Endothelial cell of umbilical vein (primary cell): ENCODE measurements around the gene PCP4L1. TPM values are rescaled to one million over a fixed set of nuclear protein-coding genes. Genes with fewer than 3 reads are reported as not detected.

ENCODE experiments used
- BruUV-seq: library from RNA; stranded (reverse); fragments of 400-500 nt; replicated peaks from 2 replicates; lab custom pipeline; 2021; lab: Mats Ljungman, UMichigan
- CTCF ChIA-PET: fragments of 300-600, 350-600 bp; sonication (Branson Sonifier 250); formaldehyde crosslinking; loops from one replicate; lab custom pipeline; 2021; ENCODE audit warnings: antibody characterized with exemption, inconsistent platforms; lab: Charles Lee
- POLR2A ChIA-PET: fragments of 300-600, 350-600 bp; sonication (Branson Sonifier 250); formaldehyde crosslinking; loops from one replicate; lab custom pipeline; 2021; ENCODE audit warnings: antibody characterized with exemption, inconsistent platforms; lab: Charles Lee
- DNase-seq: peaks from one replicate; pipeline ENCODE4 v3.0.0-alpha.2; 2011; ENCODE audit warnings: low read depth, low spot score
- FAIRE-seq: peaks from 2 replicates; lab custom pipeline; 2011; peaks lifted over from hg19 to GRCh38; lab: Jason Lieb, UNC
- H2AFZ ChIP-seq: 2 replicates; pipeline ENCODE4 v1.6.0; 2012; ENCODE audit warnings: low read depth, low read length, control low read depth, inconsistent platforms
- H3K27ac ChIP-seq: 2 replicates; pipeline ENCODE4 v1.5.1; 2011; ENCODE audit warnings: low read depth, mild to moderate bottlenecking, control low read depth, low read length, moderate library complexity; ENCODE audit not compliant: insufficient read depth
- H3K27me3 ChIP-seq, 2 experiments: 2 replicates each; pipeline versions ENCODE4 v1.6.0 to v1.6.1; 2011; ENCODE audit warnings: low read length in 2 of 2, mixed read lengths in 1 of 2; ENCODE audit not compliant: control insufficient read depth in 2 of 2, insufficient read depth in 2 of 2
- H3K36me3 ChIP-seq, 2 experiments: 2 replicates in 1 of 2; 3 replicates in 1 of 2; pipeline ENCODE4 v1.5.1; 2011; ENCODE audit warnings: low read length in 2 of 2, mild to moderate bottlenecking in 1 of 2, moderate library complexity in 1 of 2; ENCODE audit not compliant: control insufficient read depth in 2 of 2, insufficient read depth in 2 of 2; ENCODE audit errors: extremely low read depth in 1 of 2
- H3K4me1 ChIP-seq: 3 replicates; pipeline ENCODE4 v1.5.1; 2011; ENCODE audit warnings: mild to moderate bottlenecking, low read length; ENCODE audit not compliant: control insufficient read depth, insufficient read depth; ENCODE audit errors: extremely low read depth
- H3K4me2 ChIP-seq: 2 replicates; pipeline ENCODE4 v1.6.1; 2011; ENCODE audit warnings: low read length, control low read depth, mixed read lengths; ENCODE audit not compliant: insufficient read depth
- H3K4me3 ChIP-seq, 3 experiments: fragments of 200-600 bp in 1 of 3; sonication (generic), shearing (Covaris generic) in 1 of 3; replicated peaks in 1 of 3; 2 replicates each; pipeline ENCODE4 v1.5.1; 2011 to 2016; ENCODE audit warnings: control low read depth in 3 of 3, low read length in 3 of 3, mild to moderate bottlenecking in 2 of 3, inconsistent platforms in 1 of 3, low read depth in 1 of 3, moderate library complexity in 1 of 3; ENCODE audit not compliant: insufficient read depth in 1 of 3
- H3K79me2 ChIP-seq: 2 replicates; pipeline ENCODE4 v1.6.0; 2012; ENCODE audit warnings: low read length, inconsistent platforms; ENCODE audit not compliant: control insufficient read depth, insufficient read depth
- H3K9ac ChIP-seq: replicated peaks from 2 replicates; pipeline ENCODE3; 2011; ENCODE audit warnings: low read length, control low read depth; ENCODE audit not compliant: insufficient read depth; ENCODE audit errors: extremely low read depth
- H3K9me1 ChIP-seq: replicated peaks from 3 replicates; pipeline ENCODE4 v1.6.0; 2011; ENCODE audit warnings: mild to moderate bottlenecking, low read length; ENCODE audit not compliant: control insufficient read depth, insufficient read depth; ENCODE audit errors: extremely low read depth
- H3K9me3 ChIP-seq: replicated peaks from 2 replicates; pipeline ENCODE4 v1.5.1; 2012; ENCODE audit warnings: low read length, inconsistent platforms; ENCODE audit not compliant: control insufficient read depth, insufficient read depth
- H4K20me1 ChIP-seq: replicated peaks from 2 replicates; pipeline ENCODE3; 2011; ENCODE audit warnings: mild to moderate bottlenecking, low read length; ENCODE audit not compliant: control insufficient read depth, insufficient read depth; ENCODE audit errors: extremely low read depth
- EZH2 ChIP-seq: IDR thresholded peaks from 2 replicates; pipeline ENCODE4 v1.6.1; 2012; ENCODE audit warnings: borderline replicate concordance, low read depth, mild to moderate bottlenecking, moderate library complexity, low read length, inconsistent platforms; ENCODE audit not compliant: severe bottlenecking
- FOS ChIP-seq: IDR thresholded peaks from 2 replicates; pipeline ENCODE4 v1.6.1; 2011; ENCODE audit warnings: mild to moderate bottlenecking, low read length, moderate library complexity, borderline replicate concordance; ENCODE audit not compliant: insufficient read depth
- GATA2 ChIP-seq: IDR thresholded peaks from 2 replicates; pipeline ENCODE4 v1.7.0; 2011; ENCODE audit warnings: low read depth, mild to moderate bottlenecking, moderate library complexity, mixed read lengths, low read length; ENCODE audit not compliant: insufficient read length, insufficient read depth
- JUN ChIP-seq: IDR thresholded peaks from 2 replicates; pipeline ENCODE4 v1.6.1; 2011; ENCODE audit warnings: borderline replicate concordance, low read depth; ENCODE audit not compliant: insufficient read length, insufficient read depth
- MYC ChIP-seq: IDR thresholded peaks from one replicate; pipeline ENCODE4 v1.6.1; 2011; ENCODE audit warnings: mild to moderate bottlenecking, low read depth, low read length
- POLR2A ChIP-seq: IDR thresholded peaks from 2 replicates; pipeline ENCODE4 v1.6.1; 2012; ENCODE audit warnings: low read depth, mild to moderate bottlenecking, control low read depth, low read length
- POLR2AphosphoS5 ChIP-seq: IDR thresholded peaks from 2 replicates; pipeline ENCODE4 v1.6.1; 2012; ENCODE audit warnings: low read depth, mild to moderate bottlenecking, control low read depth, low read length, moderate library complexity; ENCODE audit not compliant: insufficient read depth
- dilution Hi-C: fragments of 300-500 bp; cut with MboI; formaldehyde crosslinking; loops from one replicate; pipeline ENCODE4 v1.15.0; 2019; ENCODE audit warnings: low sequenced_read_pairs; ENCODE audit not compliant: extremely low pct_ligation_motif_present
- intact Hi-C: fragments of 100-400 bp; cut with micrococcal nuclease; formaldehyde crosslinking; loops from one replicate; pipeline ENCODE4 v1.10.0; 2022
- polyA plus RNA-seq, 4 experiments: library from polyadenylated mRNA; depleted of rRNA in 3 of 4; stranded (reverse) in 3 of 4; unstranded in 1 of 4; fragments of >200 nt; gene quantifications; 2 replicates each; pipeline versions ENCODE4 v1.2.1 to v1.2.3, GENCODE V29; 2011 to 2012; ENCODE audit warnings: missing spikeins in 1 of 4
- total RNA-seq: library from RNA; stranded (reverse); gene quantifications from 2 replicates; pipeline ENCODE4 v1.2.3, GENCODE V29; 2021
- TF ChIP-seq, protein P1 (sequence below): IDR thresholded peaks from 2 replicates; pipeline ENCODE4 v1.6.1; 2011; ENCODE audit not compliant: insufficient read depth, insufficient read length
- TF ChIP-seq, protein P2 (sequence below), 2 donors: IDR thresholded peaks; 1 replicate in 1 of 2; 2 replicates in 1 of 2; pipeline ENCODE4 v1.5.1; 2011; ENCODE audit warnings: low read length in 2 of 2, mild to moderate bottlenecking in 2 of 2, moderate library complexity in 2 of 2, control low read depth in 1 of 2, inconsistent platforms in 1 of 2, low read depth in 1 of 2; ENCODE audit not compliant: insufficient read depth in 1 of 2; ENCODE audit errors: extremely low read depth in 1 of 2

Gene PCP4L1
- total and polyA plus RNA-seq, 2 donors (not counting 3 experiments of a cell fraction or from before 2014, with no cell fraction given), result not detected

DNA sequence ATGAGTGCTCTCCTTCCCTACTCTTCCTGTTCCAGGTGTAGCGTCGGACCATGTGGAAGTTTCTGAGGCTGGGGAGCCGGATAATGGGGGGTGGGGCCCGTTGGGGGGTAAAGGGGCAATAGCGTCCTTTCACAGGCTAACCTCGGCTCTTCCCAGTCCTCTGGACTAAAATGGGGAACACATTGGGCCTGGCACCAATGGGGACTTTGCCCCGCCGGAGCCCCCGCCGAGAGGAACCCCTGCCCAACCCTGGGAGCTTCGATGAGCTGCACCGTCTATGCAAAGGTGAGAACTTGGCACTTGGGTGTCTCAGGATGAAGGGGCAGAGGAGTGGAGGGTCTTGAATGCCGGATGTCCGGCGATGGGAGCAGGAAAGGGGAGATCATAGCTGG is 32.2 kb upstream of the PCP4L1 start:
- intact Hi-C loops, result no loop called here
- H3K9ac ChIP-seq, result peak overlapping the region; percentile 71
- dilution Hi-C loops, result no loop called here
- no peak for TF ChIP-seq EZH2
- TF ChIP-seq FOS, result no peak
- H3K9me3 ChIP-seq, result no peaks in the 10 kb centered on the region
- peak overlapping the region; percentile 80 for H3K4me2 ChIP-seq
- H4K20me1 ChIP-seq, result no peaks in the 10 kb centered on the region
- H3K27me3 ChIP-seq, result no peaks in the 10 kb centered on the region
- CTCF ChIA-PET, result interaction anchor here (0.7 to 6.9 kb wide), 26 partner anchors 10 to 261 kb away, joined by 3 to 156 read pairs (median 11); partner anchors contain the start of genes ADAMTS4, B4GALT3, CFAP126 and FCER1G
- FAIRE-seq (no peak), DNase-seq (no peak)
- H3K4me3 ChIP-seq, result peak overlapping the region; percentile 43 to 83 (median 59)
- no TSS peak for BruUV-seq
- H3K27ac ChIP-seq, result peak overlapping the region; percentile 31
- no peaks in the 10 kb centered on the region for H3K9me1 ChIP-seq
- H3K36me3 ChIP-seq, result peaks cover 10% of the 10 kb centered on the region in 2 experiments
- no peaks in the 10 kb centered on the region for H3K79me2 ChIP-seq
- POLR2A ChIA-PET, result interaction anchor here (0.6 to 1.4 kb wide), 4 partner anchors 13 to 88 kb away, joined by 3 to 15 read pairs (median 6); partner anchors contain the start of genes NDUFS2 and PPOX
- H2AFZ ChIP-seq, result peak overlapping the region; percentile 79
- peaks cover 18% of the 10 kb centered on the region for H3K4me1 ChIP-seq

DNA sequence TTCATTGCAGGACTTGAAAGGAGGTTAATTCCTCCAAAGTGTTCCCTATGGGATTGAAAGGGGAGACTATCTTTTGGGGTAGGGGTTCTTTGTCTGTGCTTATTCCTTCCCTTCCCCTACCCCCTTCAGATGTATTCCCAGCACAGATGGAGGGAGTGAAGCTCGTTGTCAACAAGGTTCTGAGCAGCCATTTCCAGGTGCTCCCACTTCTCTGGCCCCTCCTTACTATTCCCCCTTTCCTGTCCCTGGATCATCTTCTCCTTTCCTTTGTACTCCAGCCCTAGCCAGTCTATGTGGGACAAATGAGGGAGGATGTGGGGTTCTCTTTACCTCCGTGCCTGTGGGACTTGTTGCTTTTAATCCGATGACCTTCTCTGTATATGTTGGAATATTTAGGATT is 31.8 kb upstream of the PCP4L1 start:
- DNase-seq, result no peak
- Histone ChIP-seq H3K36me3 (peaks cover 10% of the 10 kb centered on the region in 2 experiments), H3K4me2 (peak overlapping the region; percentile 80), H4K20me1 (no peaks in the 10 kb centered on the region), H3K79me2 (no peaks in the 10 kb centered on the region), H3K9me1 (no peaks in the 10 kb centered on the region), H3K4me1 (peaks cover 18% of the 10 kb centered on the region), H2AFZ (no peak overlapping the region), H3K27me3 (no peaks in the 10 kb centered on the region), H3K27ac (no peak overlapping the region), H3K9ac (peak overlapping the region; percentile 71), H3K4me3 (peak overlapping the region in 2 of 3 experiments; percentile 43 to 83), H3K9me3 (no peaks in the 10 kb centered on the region)
- dilution Hi-C loops (no loop called here), intact Hi-C loops (loop anchor here (1.0 kb wide), 4 partner anchors 65 to 156 kb away; partner anchors contain the start of gene SDHC)
- ChIA-PET CTCF (interaction anchor here (0.7 to 6.9 kb wide), 17 partner anchors 11 to 156 kb away, joined by 3 to 156 read pairs (median 9); partner anchors contain the start of genes ADAMTS4, CFAP126, FCER1G and NDUFS2), POLR2A (no interaction called here)
- BruUV-seq, result TSS peak; percentile 14
- TF ChIP-seq JUN, result no peak
- TF ChIP-seq FOS, result no peak
- TF ChIP-seq GATA2, result no peak
- TF ChIP-seq, protein P1, sequence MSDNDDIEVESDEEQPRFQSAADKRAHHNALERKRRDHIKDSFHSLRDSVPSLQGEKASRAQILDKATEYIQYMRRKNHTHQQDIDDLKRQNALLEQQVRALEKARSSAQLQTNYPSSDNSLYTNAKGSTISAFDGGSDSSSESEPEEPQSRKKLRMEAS, result no peak
- no peak for TF ChIP-seq POLR2A
- TF ChIP-seq POLR2AphosphoS5, result no peak
- TF ChIP-seq EZH2, result no peak
- no peak for TF ChIP-seq MYC
- TF ChIP-seq, protein P2, sequence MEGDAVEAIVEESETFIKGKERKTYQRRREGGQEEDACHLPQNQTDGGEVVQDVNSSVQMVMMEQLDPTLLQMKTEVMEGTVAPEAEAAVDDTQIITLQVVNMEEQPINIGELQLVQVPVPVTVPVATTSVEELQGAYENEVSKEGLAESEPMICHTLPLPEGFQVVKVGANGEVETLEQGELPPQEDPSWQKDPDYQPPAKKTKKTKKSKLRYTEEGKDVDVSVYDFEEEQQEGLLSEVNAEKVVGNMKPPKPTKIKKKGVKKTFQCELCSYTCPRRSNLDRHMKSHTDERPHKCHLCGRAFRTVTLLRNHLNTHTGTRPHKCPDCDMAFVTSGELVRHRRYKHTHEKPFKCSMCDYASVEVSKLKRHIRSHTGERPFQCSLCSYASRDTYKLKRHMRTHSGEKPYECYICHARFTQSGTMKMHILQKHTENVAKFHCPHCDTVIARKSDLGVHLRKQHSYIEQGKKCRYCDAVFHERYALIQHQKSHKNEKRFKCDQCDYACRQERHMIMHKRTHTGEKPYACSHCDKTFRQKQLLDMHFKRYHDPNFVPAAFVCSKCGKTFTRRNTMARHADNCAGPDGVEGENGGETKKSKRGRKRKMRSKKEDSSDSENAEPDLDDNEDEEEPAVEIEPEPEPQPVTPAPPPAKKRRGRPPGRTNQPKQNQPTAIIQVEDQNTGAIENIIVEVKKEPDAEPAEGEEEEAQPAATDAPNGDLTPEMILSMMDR (IDR thresholded peaks at IDR 0.05; ENCODE audit: extremely low read depth in 1 of 2, insufficient read depth in 1 of 2, low read depth in 1 of 2, low read length in 2 of 2), result no peak
- FAIRE-seq, result peak; percentile 31
